Stimulated activated CD8-positive, alpha-beta memory T cell treated with anti-CD3 and anti-CD28 coated beads, Interleukin-15, amount 100 ng/mL, for 48 hours (primary cell): Measurements from ENCODE around the gene CLNK.
A peak's percentile ranks its signal among the peaks of the same experiment; 100 is the strongest.

Source experiments
- DNase-seq, 2 donors: peaks; one replicate each; pipeline ENCODE4 v3.0.0-alpha.2; 2020; ENCODE audit warnings: low read depth in 2 of 2

The CLNK gene

DNA sequence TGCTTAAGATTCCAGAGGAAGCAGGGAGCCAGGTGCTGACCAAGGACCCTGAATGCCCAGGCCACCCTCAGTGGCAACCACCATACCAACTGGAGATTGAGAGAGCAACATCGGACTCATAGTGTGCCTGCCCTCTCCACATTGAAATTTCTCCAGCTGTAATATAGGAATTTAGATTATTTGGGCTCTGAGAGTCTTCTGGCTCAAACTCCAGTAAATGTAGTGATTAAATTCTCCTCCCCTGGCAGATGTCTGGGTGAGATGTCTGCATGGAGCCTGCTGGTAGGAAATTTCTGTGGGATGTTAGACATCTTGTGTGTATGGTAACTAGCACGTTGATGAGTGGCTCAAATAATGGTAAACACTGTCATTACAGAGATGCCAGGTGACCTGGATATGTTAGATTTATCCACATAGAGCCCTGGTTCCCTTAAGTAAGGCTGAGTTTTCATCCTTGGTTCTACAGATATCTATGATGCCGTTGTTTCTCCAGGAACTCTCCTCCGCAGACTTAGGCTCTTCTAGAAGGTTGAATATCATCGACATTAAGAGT lies 70.6 kb downstream of the CLNK start:
- no peak for DNase-seq

DNA sequence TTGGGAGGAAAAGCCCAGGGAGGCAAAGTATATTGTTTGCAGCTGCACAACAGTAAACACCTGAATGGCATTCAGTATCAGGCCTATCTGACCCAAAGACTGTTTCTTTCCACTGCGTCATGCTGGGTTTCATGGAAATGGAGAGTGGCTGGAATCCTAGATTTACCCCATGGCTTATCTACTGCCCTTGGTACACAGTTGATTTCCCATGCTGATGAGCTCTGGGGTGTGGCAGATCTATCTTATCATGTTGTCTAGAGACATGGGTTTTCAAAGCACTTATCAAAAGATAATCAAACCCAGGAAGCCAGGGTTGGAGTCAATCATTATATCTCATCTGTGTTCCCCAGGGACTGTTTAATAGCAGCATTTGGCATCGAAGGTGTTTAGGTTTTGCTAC lies 72.1 kb downstream of the CLNK start:
- no peak for DNase-seq

DNA sequence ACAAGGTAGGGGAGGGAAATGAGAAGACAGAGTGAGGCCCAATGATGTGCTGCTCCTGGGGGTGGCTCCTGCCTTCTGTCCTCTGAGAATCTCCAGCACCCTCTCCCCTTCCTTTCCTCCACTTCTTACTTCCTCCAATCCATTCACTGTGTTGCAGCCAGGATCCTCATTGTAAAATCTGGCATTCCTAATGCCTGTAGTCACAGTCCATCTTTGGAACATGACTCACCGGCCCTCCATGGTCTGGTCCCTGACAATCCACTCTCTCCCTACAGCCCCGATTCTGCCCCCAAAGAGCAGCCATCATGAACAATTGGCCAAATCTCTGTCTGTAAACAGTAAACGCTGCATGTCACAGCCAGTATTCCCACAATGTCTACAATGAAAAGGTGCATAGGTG lies 72.9 kb downstream of the CLNK start:
- DNase-seq = no peak

DNA sequence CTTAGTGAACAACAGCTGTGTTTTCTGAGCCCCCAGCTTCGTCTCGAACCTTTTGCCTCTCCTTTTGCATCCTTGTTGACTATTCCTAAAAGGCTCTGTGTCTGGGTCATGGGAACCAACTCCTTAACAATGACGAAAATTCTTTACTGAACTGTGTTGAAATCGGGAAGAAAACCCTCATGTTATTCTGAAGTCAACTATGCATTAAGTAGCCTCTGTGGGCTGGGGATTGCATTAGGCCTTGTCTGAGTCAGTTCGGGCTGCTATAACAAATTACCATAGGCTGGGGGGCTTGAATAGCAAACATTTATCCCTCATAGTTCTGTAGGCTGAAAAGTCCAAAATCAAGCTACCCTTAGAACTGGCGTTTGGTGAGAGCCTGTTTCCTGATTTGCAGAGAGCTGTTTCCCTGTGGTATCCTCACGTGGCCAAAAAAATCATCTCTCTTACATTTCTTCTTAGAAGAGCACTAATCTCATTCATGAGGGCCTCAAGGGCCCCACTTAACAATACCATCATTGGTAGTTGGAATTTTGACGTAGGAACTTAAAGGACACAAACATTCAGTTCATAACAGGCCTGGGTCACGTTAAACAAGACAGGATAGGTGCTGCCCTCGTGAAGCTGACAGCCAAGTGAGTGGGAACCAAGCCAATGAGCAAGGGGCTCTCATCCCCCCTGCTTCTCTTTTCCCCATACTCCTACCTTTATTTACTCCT lies 75.9 kb downstream of the CLNK start:
- no peak for DNase-seq

DNA sequence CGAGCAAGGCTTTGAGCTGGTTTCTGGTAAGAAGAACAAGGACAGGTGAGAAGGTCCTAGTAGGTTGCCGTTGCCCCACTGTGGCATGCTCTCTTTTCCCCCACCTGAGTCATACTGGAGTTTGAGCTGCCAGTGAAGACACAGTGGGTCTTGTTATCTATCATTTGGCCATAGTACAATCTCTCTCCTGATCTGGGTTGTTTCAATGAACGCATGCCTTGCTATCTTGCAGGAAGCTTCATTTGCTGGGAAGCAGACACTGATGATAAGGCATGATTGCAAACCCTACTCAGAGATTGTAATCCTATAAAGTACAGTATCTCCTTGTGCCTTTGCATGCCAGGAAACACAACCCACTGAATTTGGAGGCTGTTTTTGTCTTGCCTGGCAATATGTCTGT lies 77.4 kb downstream of the CLNK start:
- no peak for DNase-seq

- no peak for DNase-seq
Measured at GRCh38 chr4:10606483-10607155, 77.9 kb downstream of the CLNK start.

DNA sequence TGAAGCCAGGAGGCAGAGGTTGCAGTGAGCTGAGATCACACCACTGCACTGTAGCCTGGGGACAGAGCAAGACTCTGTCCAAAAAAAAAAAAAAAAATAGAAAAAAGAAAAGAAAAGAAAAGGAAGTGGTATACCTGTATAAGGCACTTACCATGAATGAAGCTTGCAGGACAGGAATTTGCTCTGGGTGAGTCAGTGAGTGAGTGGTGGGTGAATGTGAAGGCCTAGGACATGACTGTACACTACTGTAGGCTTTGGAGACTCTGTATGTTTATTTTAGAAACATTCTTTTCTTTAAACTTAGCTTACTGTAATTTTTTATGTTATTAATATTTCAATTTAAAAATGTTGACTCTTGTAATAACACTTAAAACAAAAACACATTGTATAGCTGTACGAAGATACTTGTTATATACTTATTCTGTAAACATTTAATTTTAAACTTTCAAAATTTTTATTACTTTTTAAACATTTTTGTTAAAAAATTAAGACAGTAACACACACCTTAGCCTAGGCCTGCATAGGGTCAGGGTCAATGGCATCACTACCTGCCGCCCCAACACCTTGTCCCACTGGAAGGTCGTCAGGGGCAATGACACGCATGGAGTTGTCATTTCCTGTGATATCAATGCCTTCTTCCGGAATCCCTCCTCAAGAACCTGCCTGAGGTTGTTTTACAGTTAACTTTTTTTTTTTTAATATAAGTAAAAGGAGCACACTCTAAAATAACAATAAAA lies 78.7 kb downstream of the CLNK start:
- no peak for DNase-seq

DNA sequence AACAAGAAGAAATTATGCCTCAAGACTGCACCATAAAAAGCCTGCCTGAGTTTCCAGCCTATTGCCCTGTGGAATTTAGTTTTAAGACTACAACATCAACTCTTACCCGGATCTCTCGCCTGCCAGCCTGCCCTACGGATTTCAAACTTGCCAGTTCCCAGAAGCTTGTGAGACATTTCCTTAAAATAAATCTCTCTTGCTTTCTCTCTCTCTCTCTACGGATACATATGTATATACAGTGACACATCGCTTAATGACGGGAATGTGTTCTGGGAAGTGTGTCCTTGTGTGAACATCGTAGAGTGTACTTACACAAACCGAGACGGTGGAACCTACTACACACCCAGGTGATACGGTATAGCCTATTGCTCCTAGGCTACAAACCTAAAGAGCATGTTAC lies 79.5 kb downstream of the CLNK start:
- DNase-seq = no peak

DNA sequence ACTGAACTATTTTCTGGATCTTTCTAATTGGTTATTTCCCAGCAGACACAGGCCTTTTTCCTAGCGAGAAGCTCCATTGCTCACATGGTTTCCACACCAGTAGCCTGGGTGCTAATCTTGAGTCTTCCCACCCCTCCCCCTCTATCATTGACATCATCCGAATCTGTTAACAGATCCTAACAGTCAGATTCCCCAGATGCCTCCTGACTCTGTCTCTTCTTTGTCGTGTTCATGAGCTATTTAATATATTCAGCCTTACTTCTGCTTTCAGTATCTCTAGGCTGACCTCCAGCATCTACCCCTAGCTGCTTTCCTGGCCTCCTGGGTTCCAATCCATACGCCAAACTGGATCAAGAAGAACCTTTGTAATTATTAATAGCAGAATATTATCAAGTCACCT lies 85.0 kb downstream of the CLNK start:
- no peak for DNase-seq

DNA sequence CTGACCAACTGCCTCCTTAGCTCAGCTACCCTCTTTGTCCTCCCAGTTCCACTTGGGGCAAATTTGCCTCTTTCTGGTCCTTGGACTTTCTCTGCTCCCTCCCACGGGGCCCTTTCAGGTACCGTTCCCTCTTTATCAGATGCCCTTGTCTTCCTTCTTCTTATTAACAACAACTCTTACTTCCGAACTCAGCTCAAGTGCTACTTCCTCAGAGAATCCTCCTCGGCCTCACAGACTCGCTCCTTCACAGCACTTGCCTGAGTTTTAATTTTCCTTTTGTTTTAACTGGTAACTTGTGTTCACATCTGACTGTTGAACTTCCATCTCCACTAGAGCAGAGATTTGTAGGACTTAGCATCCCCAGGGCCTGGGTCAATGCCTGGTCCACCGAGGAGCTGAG lies 85.7 kb downstream of the CLNK start:
- no peak for DNase-seq

GRCh38 chr4:10596586-10597290 lies 87.8 kb downstream of the CLNK start:
- DNase-seq = no peak

GRCh38 chr4:10593130-10593529 lies 91.4 kb downstream of the CLNK start:
- no peak for DNase-seq

DNA sequence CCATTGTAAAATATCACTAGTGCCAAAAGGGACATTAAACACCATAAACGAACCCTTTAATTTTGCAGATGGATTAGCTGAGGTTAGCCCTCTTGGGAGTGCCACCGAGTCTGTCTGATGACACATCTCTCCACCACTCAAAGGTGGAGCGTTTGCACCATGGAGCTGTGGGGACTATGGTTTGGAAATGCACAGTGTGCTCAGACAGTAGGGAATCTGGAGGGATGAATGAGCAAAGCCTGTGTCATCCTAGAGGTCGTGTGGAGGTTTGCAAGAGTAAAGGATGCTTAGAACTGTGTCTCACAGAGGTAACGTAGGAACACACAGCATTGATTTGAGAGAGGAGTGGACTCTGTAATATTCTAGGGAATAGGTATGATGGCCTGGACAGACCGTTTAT lies 93.7 kb downstream of the CLNK start:
- no peak for DNase-seq

GRCh38 chr4:10589799-10590198 lies 94.8 kb downstream of the CLNK start:
- DNase-seq = no peak

DNA sequence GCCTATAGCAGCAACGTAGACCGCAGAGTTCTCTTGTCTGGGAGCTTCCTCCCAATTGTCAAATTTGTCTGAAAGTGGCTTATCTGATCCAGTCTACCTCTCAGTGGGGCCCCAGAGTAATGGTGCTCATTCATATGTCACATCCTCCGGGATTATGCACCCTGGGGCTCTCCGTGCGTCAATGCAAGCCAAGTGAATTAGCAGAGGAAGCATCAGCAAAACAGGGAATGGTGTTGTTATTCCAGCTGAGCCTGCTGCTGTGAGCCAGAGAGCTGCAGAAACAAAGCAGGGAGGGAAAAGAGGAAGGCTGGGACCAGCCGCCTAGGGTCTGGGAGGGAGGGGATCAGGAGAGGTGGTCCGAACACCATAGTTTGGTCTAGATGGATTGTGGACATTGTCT lies 95.2 kb downstream of the CLNK start:
- no peak for DNase-seq

DNA sequence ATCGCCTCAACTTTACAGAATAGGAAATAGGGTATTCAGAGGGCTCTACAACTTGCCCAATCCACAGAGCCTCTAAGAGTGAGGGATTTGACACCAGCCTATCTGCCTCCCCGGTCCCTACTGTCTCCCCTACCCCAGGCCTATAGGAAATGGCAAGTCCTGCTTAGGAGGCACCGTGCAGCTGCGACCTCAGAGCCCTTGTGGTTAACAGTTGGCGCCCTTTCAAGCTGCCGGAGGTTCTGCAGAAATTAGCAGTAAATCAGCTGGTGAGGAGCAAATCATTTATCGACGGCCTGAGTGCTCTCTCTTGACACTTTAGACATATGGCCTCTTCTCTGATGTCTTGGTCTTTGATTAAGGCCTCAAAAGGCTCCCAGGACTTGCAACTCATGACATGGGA lies 96.9 kb downstream of the CLNK start:
- peak in 1 of 2 donors; percentile 10 for DNase-seq

DNA sequence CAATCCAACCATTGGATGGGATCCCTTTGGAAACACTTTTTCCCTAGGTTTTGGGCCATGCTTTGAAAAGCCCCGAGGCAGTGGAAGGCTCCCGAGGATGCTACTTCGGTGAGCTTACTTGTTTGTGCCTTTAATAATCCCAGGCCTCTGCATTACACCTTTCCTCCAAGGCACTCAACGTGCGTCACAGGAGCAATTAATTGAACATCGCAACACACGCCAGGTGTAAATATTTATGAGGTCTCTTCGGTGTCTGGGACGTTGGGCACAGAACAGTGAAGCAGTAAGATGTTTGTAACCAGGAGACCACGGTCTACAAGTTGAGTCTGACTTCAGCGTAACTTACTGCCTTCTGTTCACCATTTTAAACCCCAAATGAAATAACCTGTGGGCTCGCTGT lies 97.3 kb downstream of the CLNK start:
- no peak for DNase-seq

DNA sequence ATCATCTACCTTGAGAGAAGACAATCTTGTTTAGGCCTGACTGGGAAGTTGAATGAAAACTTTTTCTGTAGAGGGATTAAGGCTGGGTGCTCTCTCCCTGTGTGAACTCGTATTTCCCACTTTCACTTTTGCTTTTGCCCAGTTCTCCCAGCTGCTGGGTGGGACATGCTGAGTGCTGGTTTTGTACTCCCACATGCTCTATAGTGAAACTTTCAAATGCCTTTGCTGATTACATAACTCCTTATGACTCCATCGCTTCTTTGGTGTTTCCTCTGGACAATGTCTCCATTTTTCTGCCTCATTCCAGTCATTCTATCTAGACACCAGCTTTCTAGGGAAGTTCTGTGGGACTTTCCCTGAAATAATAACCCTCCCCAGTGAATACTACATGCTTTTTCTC lies 100.5 kb downstream of the CLNK start:
- no peak for DNase-seq

- DNase-seq = no peak
Measured at GRCh38 chr4:10582951-10583350, 101.6 kb downstream of the CLNK start.

DNA sequence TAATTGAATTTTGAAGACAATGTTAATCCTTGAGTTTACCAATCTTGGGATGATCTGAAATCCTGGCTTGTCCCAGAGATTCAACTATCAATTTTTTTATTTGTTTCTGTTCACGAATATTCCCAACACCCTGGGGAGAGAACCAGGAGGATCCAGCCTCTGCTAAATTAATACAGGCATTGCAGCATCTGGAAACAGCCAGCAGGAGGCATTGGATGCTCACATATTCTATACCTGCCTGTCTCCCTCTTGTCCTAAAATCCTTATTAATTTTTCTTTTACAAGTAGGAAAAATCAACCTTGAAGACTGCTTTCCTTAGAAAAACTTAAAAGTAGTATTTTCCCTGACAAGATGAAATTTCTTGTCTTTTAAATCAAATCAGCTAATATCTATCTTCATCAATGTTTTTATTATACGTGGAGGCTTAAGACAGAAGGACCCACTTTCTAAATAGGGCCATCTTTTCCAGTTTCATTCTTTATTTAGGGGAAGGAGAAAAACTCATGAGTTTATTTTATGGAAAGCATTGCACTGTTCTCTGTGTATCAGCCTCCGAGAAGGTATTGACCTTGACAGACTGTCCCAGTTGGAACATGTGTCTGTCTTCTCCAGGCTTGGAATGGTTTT lies 102.4 kb downstream of the CLNK start:
- DNase-seq = no peak

DNA sequence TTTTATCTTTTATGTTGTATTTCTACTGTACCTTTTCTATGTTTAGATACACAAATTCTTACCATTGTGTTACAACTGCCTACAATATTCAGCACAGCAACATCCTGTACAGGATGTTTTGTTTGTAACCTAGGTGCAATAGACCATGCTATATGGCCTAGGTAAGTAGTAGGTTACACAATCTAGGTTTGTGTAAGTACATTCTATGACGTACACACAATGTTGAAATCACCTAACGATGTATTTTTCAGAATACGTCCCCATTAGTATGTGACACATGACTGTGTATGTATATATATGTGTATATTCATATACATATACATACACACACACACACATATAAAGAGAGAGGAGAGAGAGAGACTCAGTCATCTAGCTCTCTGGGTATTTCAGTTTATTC lies 103.5 kb downstream of the CLNK start:
- DNase-seq = no peak

DNA sequence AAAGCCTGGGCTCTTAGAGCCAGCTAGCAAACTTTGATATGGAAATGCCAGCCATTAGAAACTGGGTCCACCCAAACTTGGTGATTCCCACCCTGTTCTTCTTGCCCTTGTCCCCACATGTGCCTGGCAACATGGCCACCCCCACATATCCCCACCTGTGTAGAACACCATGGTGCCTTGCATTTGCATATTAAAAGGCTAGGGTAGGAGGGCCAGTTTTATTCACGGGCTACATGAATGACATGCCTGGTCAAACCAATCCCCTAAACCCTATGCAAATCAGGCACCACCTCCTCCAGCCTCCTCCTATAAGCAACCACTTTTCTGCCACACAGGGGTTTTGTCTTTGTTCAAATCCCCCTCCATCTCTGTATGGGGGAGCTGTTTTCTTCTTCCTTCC lies 104.9 kb downstream of the CLNK start:
- DNase-seq = no peak
